HCT116 (cell line): ENCODE results near the gene GUCA2B. TPM values are rescaled to one million over a fixed set of nuclear protein-coding genes. Genes with fewer than 3 reads are reported as not detected.

Experiments used
- ATAC-seq: fragments of 200-7000 bp; cut with Tn5 transposase; 2 replicates; pipeline ENCODE4 v1.9.1; 2020; ENCODE audit warnings: mild to moderate bottlenecking, moderate library complexity
- BruUV-seq: library from RNA; stranded (reverse); fragments of 400-500 nt; replicated peaks from 2 replicates; lab custom pipeline; 2021; lab: Mats Ljungman, UMichigan
- CTCF ChIA-PET: fragments of 300-600 bp; sonication (Branson Sonifier 250); formaldehyde crosslinking; loops from one replicate; lab custom pipeline; 2021; ENCODE audit warnings: antibody characterized with exemption; lab: Charles Lee
- POLR2A ChIA-PET: fragments of 300-600, 350-600 bp; sonication (Branson Sonifier 250); formaldehyde crosslinking; loops from one replicate; lab custom pipeline; 2021; ENCODE audit warnings: antibody characterized with exemption; lab: Charles Lee
- RAD21 ChIA-PET, 2 experiments: fragments of 300-600 bp; sonication (Branson Sonifier 250); formaldehyde crosslinking; loops; one replicate each; lab custom pipeline; 2023; ENCODE audit warnings: low total read pairs in 2 of 2; ENCODE audit not compliant: uncharacterized antibody in 2 of 2, unreplicated experiment in 2 of 2, low non-redundant PET in 1 of 2; lab: Charles Lee
- DNase-seq: peaks from one replicate; pipeline ENCODE4 v3.0.0-alpha.2; 2010; ENCODE audit warnings: low read depth, low spot score
- H2AFZ ChIP-seq: fragments of 200-600 bp; shearing (Covaris generic), sonication (generic); 2 replicates; pipeline ENCODE4 v1.6.1; 2017; ENCODE audit warnings: low read depth, mixed run types, mixed read lengths, antibody characterized with exemption, low read length; ENCODE audit not compliant: poor library complexity, severe bottlenecking
- H3K27ac ChIP-seq: 2 replicates; pipeline ENCODE4 v1.5.1; 2012; ENCODE audit warnings: low read depth, low read length
- H3K27me3 ChIP-seq: fragments of 200-600 bp; sonication (generic); 2 replicates; pipeline ENCODE4 v1.6.1; 2016; ENCODE audit warnings: mixed run types, low read length, mixed read lengths; ENCODE audit not compliant: insufficient read depth
- H3K36me3 ChIP-seq, 2 experiments: fragments of 200-500 bp in 1 of 2; fragments of 200-600 bp in 1 of 2; sonication (Bioruptor generic) in 1 of 2; sonication (generic) in 1 of 2; 2 replicates each; pipeline versions ENCODE4 v1.5.1 to v1.6.1; 2014 to 2016; ENCODE audit warnings: low read length in 2 of 2, inconsistent platforms in 1 of 2, mixed read lengths in 1 of 2, mixed run types in 1 of 2; ENCODE audit not compliant: insufficient read depth in 2 of 2, control insufficient read depth in 1 of 2
- H3K4me1 ChIP-seq, 2 experiments: fragments of 200-600 bp in 1 of 2; sonication (generic) in 1 of 2; 2 replicates each; pipeline versions ENCODE4 v1.5.1 to v1.6.1; 2012 to 2017; ENCODE audit warnings: low read length in 2 of 2, inconsistent platforms in 1 of 2, mild to moderate bottlenecking in 1 of 2, mixed read lengths in 1 of 2, mixed run types in 1 of 2, moderate library complexity in 1 of 2; ENCODE audit not compliant: insufficient read depth in 2 of 2, control insufficient read depth in 1 of 2
- H3K4me2 ChIP-seq: fragments of 200-600 bp; sonication (generic); 2 replicates; pipeline ENCODE4 v1.6.1; 2017; ENCODE audit warnings: mixed run types, low read length, mixed read lengths
- H3K4me3 ChIP-seq, 2 experiments: fragments of 200-600 bp in 1 of 2; sonication (generic) in 1 of 2; replicated peaks in 1 of 2; 2 replicates each; pipeline ENCODE4 v1.5.1; 2011 to 2016; ENCODE audit warnings: low read length in 2 of 2, control low read depth in 1 of 2, low read depth in 1 of 2, mild to moderate bottlenecking in 1 of 2, mixed read lengths in 1 of 2, mixed run types in 1 of 2
- H3K79me2 ChIP-seq: fragments of 200-600 bp; sonication (generic); 2 replicates; pipeline ENCODE4 v1.6.1; 2017; ENCODE audit warnings: mild to moderate bottlenecking, mixed run types, low read length, moderate library complexity, mixed read lengths; ENCODE audit not compliant: insufficient read depth
- H3K9ac ChIP-seq: fragments of 200-600 bp; sonication (generic); 2 replicates; pipeline ENCODE4 v1.6.1; 2016; ENCODE audit warnings: low read length, mixed read lengths
- H3K9me2 ChIP-seq: fragments of 200-600 bp; sonication (generic), shearing (Covaris generic); 2 replicates; pipeline ENCODE4 v1.6.1; 2017; ENCODE audit warnings: mixed run types, mild to moderate bottlenecking, moderate library complexity; ENCODE audit not compliant: insufficient read depth
- H3K9me3 ChIP-seq, 2 experiments: fragments of 200-500 bp in 1 of 2; fragments of 200-600 bp in 1 of 2; sonication (Bioruptor generic) in 1 of 2; sonication (generic) in 1 of 2; 2 replicates each; pipeline ENCODE4 v1.6.1; 2014 to 2017; ENCODE audit warnings: low read length in 2 of 2, mixed read lengths in 2 of 2, inconsistent platforms in 1 of 2, low read depth in 1 of 2, mild to moderate bottlenecking in 1 of 2, mixed run types in 1 of 2, moderate library complexity in 1 of 2; ENCODE audit not compliant: control insufficient read depth in 1 of 2, insufficient read depth in 1 of 2
- H4K20me1 ChIP-seq: fragments of 200-600 bp; sonication (generic), shearing (Covaris generic); 2 replicates; pipeline ENCODE4 v1.6.1; 2017; ENCODE audit warnings: mixed run types, mild to moderate bottlenecking, moderate library complexity; ENCODE audit not compliant: insufficient read depth
- CBX3 ChIP-seq: IDR thresholded peaks from 2 replicates; pipeline ENCODE4 v1.6.1; 2012; ENCODE audit warnings: low read depth
- CEBPB ChIP-seq: IDR thresholded peaks from 2 replicates; pipeline ENCODE4 v1.6.1; 2012; ENCODE audit warnings: low read depth
- EGR1 ChIP-seq: IDR thresholded peaks from 2 replicates; pipeline ENCODE4 v1.6.1; 2012; ENCODE audit warnings: low read depth
- EZH2 ChIP-seq: fragments of 200-600 bp; sonication (generic); IDR thresholded peaks from 2 replicates; pipeline ENCODE4 v1.6.1; 2017; ENCODE audit warnings: antibody characterized with exemption, mixed run types
- FOSL1 ChIP-seq: IDR thresholded peaks from 2 replicates; pipeline ENCODE4 v1.6.1; 2012; ENCODE audit warnings: low read depth
- JUND ChIP-seq: IDR thresholded peaks from 2 replicates; pipeline ENCODE4 v1.6.1; 2012
- POLR2A ChIP-seq: IDR thresholded peaks from 2 replicates; pipeline ENCODE4 v1.7.0; 2011; ENCODE audit warnings: borderline replicate concordance; ENCODE audit not compliant: insufficient read depth, insufficient read length; ENCODE audit errors: extremely low read depth
- POLR2AphosphoS5 ChIP-seq: IDR thresholded peaks from 2 replicates; pipeline ENCODE4 v1.6.1; 2011; ENCODE audit warnings: mild to moderate bottlenecking, low read depth, low read length, moderate library complexity
- RAD21 ChIP-seq: IDR thresholded peaks from 2 replicates; pipeline ENCODE4 v1.6.1; 2012; ENCODE audit warnings: low read depth, mild to moderate bottlenecking
- SIN3A ChIP-seq: IDR thresholded peaks from 2 replicates; pipeline ENCODE4 v1.6.1; 2012; ENCODE audit warnings: low read depth
- SP1 ChIP-seq: IDR thresholded peaks from 2 replicates; pipeline ENCODE4 v1.6.1; 2012; ENCODE audit warnings: low read depth
- YY1 ChIP-seq: IDR thresholded peaks from 2 replicates; pipeline ENCODE4 v1.6.1; 2011; ENCODE audit warnings: low read length, low read depth, moderate library complexity, mild to moderate bottlenecking; ENCODE audit not compliant: insufficient replicate concordance; ENCODE audit errors: extremely low read depth
- intact Hi-C: fragments of 100-400 bp; cut with micrococcal nuclease; formaldehyde crosslinking; loops from 2 replicates; pipeline ENCODE4 v1.10.0; 2022
- total RNA-seq: library from RNA; stranded (reverse); gene quantifications from one replicate; pipeline ENCODE4 v1.2.1, GENCODE V29; 2021; ENCODE audit not compliant: unreplicated experiment
- TF ChIP-seq, protein P1 (sequence below): IDR thresholded peaks from 2 replicates; pipeline ENCODE4 v1.6.1; 2012

Gene GUCA2B
- total RNA-seq, 1 experiment from 2014 or later, result not detected

- peak overlapping the region; percentile 82 for H3K4me2 ChIP-seq
- peak overlapping the region; percentile 45 for H2AFZ ChIP-seq
- POLR2A ChIA-PET, result no interaction called here
- DNase-seq (peak; percentile 38), ATAC-seq (peak; percentile 83)
- H3K9me3 ChIP-seq, result no peaks in the 10 kb centered on the region
- peak overlapping the region in 1 of 2 experiments; percentile 35; a peak in 2 of 4 replicates for H3K4me3 ChIP-seq
- RAD21 ChIA-PET, result no interaction called here
- no peaks in the 10 kb centered on the region for H3K36me3 ChIP-seq
- H3K27me3 ChIP-seq, result no peaks in the 10 kb centered on the region
- CTCF ChIA-PET, result interaction anchor here (1.3 kb wide), 1 partner anchor 9 kb away, joined by 3 read pairs; no protein-coding TSS in a partner anchor
- no peaks in the 10 kb centered on the region for H3K79me2 ChIP-seq
- peak overlapping the region; percentile 45; the same call in 1 of the 2 replicates for H3K27ac ChIP-seq
- intact Hi-C loops, result no loop called here
- H3K4me1 ChIP-seq, result peaks cover 19 to 32% of the 10 kb centered on the region in 2 experiments
- no peaks in the 10 kb centered on the region for H3K9me2 ChIP-seq
- BruUV-seq, result no TSS peak
- TF ChIP-seq CBX3 (no peak; the same call in 1 of the 2 replicates), YY1 (no peak), JUND (no peak; the same call in 1 of the 2 replicates), POLR2AphosphoS5 (peak; percentile 50), SIN3A (no peak), CEBPB (no peak)
- TF ChIP-seq, protein P1, sequence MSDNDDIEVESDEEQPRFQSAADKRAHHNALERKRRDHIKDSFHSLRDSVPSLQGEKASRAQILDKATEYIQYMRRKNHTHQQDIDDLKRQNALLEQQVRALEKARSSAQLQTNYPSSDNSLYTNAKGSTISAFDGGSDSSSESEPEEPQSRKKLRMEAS, result no peak
- TF ChIP-seq, all 23 proteins: peak for 1
- H3K9ac ChIP-seq, result no peak overlapping the region
- no peaks in the 10 kb centered on the region for H4K20me1 ChIP-seq
Measured at GRCh38 chr1:42165511-42166210, 12.5 kb downstream of the GUCA2B start.

DNA sequence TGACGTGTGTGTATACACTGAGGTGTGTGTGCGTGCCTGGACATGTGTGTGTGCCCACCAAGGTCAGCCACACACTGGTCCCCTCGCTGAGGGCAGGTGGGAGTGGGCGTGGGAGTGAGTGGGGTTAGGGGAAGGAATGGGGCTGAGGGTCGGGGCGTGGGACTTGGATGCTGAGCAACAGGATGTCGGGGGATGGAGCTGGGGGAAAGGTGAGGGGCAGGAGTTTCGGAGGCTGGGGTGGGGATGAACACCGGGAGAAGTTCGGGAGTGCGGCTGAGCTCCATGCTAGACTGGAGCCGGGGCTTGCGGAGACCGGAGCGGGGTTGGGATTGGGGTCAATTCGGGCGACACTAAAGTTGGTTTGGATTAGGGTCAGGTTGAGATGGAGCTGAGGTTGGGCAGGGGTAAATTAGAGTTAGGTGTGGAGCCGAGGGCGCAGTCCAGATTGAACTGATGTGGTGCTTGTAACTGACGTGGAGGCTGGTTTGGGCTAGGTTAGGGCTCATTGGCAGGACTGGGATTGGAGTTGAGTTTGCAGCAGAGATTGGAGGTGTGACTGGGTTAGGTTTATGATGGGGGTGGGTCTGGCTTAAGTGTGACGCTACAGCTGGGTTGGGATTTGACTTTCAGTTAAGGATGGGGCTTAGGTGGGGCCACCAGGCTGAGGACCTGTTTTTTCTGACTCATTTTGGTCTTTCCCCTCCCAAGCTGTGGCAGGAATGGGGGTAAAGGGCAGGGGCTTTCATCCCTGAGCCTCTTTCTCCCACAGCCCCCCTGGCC lies 14.6 kb downstream of the GUCA2B start:
- H3K9me3 ChIP-seq, result no peaks in the 10 kb centered on the region
- no peak for TF ChIP-seq CEBPB
- no peak for TF ChIP-seq FOSL1
- TF ChIP-seq SP1, result no peak
- TF ChIP-seq POLR2A, result no peak
- no peak for TF ChIP-seq EZH2
- no peak for TF ChIP-seq EGR1
- no peak for TF ChIP-seq POLR2AphosphoS5
- no peak for TF ChIP-seq RAD21
- no peaks in the 10 kb centered on the region for H3K79me2 ChIP-seq
- H3K36me3 ChIP-seq, result no peaks in the 10 kb centered on the region
- peaks cover 23 to 32% of the 10 kb centered on the region in 2 experiments for H3K4me1 ChIP-seq
- CTCF ChIA-PET, result no interaction called here
- ATAC-seq, result no peak
- no peak overlapping the region for H3K4me2 ChIP-seq
- no peaks in the 10 kb centered on the region for H3K9me2 ChIP-seq
- POLR2A ChIA-PET, result no interaction called here
- H3K4me3 ChIP-seq, result no peak overlapping the region
- H3K27me3 ChIP-seq, result no peaks in the 10 kb centered on the region
- no peak overlapping the region for H2AFZ ChIP-seq
- RAD21 ChIA-PET, result no interaction called here
- no peak overlapping the region for H3K27ac ChIP-seq
- BruUV-seq, result no TSS peak
- no peak for DNase-seq
- intact Hi-C loops, result no loop called here
- no peaks in the 10 kb centered on the region for H4K20me1 ChIP-seq
- H3K9ac ChIP-seq, result no peak overlapping the region
